ENCODE measurements around the gene PKIG. TPM values are rescaled to one million over a fixed set of nuclear protein-coding genes. Genes with fewer than 3 reads are reported as not detected.

The PKIG gene
- total RNA-seq, 4 donors from 2014 or later, result 305 to 398 (median 357) TPM

DNA sequence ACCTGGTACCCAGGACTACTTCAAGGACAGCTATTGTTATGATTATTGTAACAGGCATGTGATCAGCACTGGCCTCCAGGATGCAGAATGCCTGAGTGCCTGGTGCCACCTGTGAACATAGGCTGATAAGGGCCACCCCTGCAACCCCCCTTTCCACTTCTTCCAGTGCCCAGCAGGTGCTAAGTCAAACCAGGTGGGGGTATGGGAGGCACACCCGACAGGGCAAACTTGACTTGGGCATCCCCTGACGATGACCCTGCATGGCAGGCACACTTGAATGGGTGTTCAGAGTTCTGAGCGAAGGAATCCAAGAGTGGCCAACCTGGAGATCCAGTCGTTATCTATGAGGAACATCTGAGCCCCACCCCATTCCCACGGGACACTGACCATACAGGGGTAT is 65.7 kb downstream of the PKIG start:
- no peak for DNase-seq (ENCODE audit: extremely low spot score)
- Histone ChIP-seq H3K4me3 (no peak overlapping the region), H3K4me1 (peaks cover 58 to 77% (median 66%) of the 10 kb centered on the region in 4 donors), H3K27me3 (no peaks in the 10 kb centered on the region), H3K36me3 (no peaks in the 10 kb centered on the region), H3K27ac (replicated peaks in 1 of 4) (no peak overlapping the region), H3K9me3 (no peaks in the 10 kb centered on the region)
- intact Hi-C loops (cut with DNase I), result no loop called here
- no peak for TF ChIP-seq POLR2AphosphoS5 (IDR thresholded peaks at IDR 0.05)
- no peak for TF ChIP-seq POLR2A (IDR thresholded peaks at IDR 0.05; ENCODE audit: low read depth)
- TF ChIP-seq, protein P1, sequence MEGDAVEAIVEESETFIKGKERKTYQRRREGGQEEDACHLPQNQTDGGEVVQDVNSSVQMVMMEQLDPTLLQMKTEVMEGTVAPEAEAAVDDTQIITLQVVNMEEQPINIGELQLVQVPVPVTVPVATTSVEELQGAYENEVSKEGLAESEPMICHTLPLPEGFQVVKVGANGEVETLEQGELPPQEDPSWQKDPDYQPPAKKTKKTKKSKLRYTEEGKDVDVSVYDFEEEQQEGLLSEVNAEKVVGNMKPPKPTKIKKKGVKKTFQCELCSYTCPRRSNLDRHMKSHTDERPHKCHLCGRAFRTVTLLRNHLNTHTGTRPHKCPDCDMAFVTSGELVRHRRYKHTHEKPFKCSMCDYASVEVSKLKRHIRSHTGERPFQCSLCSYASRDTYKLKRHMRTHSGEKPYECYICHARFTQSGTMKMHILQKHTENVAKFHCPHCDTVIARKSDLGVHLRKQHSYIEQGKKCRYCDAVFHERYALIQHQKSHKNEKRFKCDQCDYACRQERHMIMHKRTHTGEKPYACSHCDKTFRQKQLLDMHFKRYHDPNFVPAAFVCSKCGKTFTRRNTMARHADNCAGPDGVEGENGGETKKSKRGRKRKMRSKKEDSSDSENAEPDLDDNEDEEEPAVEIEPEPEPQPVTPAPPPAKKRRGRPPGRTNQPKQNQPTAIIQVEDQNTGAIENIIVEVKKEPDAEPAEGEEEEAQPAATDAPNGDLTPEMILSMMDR (IDR thresholded peaks at IDR 0.05), result no peak
- no peak for TF ChIP-seq EP300 (IDR thresholded peaks at IDR 0.05)
- WGBS, result 94% methylated on average over 3 of the region's 5 CpGs

DNA sequence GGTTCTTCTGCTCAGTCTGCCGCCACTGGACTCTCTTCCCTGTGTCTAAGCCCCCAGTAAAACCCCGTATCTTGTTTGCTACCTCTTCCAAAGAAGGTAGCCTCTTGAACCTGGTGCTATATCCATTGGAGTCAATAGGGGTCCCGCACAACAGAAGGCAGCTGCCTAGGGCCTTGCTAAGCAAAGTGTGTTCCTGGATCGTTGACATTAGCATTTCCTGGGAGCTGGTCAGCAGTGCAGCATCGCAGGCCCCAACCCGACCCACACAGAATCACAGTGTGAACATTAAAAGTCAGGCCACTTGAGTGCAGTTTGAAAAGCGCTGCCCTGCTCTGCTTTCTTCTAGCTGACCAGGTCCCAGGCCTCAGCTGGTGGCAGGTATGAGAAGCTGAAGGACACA is 66.2 kb downstream of the PKIG start:
- H3K36me3 ChIP-seq, result no peaks in the 10 kb centered on the region
- DNase-seq (ENCODE audit: extremely low spot score), result no peak
- TF ChIP-seq, protein P1 (IDR thresholded peaks at IDR 0.05), result no peak
- no peaks in the 10 kb centered on the region for H3K27me3 ChIP-seq
- WGBS, result 81% methylated on average over 6 of the region's 7 CpGs
- intact Hi-C loops (cut with DNase I), result no loop called here
- no peak overlapping the region for H3K27ac ChIP-seq (replicated peaks in 1 of 4)
- H3K9me3 ChIP-seq, result no peaks in the 10 kb centered on the region
- no peak overlapping the region for H3K4me3 ChIP-seq
- H3K4me1 ChIP-seq, result peaks cover 55 to 75% (median 65%) of the 10 kb centered on the region in 4 donors

DNA sequence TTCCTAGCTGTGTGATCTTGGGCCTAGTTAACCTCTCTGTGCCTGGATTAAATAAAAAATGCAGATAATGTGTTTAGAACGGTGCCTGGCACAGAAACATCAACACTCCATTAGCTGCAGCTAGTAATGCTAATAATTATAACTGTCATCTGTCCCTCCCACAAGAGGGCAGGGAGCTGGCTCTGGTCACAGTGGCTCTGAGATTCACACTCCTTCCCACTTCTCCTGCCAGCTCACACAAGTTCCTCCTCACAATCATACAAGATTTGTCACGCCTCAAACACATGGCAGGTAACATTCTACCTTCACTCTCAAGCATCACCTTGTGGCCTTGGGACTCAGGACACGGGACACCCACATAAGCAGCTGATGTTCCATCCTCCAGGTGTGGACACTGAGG is 66.7 kb downstream of the PKIG start:
- H3K4me3 ChIP-seq, result no peak overlapping the region
- intact Hi-C loops (cut with DNase I), result no loop called here
- no peak overlapping the region for H3K27ac ChIP-seq (replicated peaks in 1 of 4)
- 66% methylated on average over 3 of the region's 3 CpGs for WGBS
- H3K4me1 ChIP-seq, result peaks cover 50 to 69% (median 60%) of the 10 kb centered on the region in 4 donors
- TF ChIP-seq, protein P1 (IDR thresholded peaks at IDR 0.05), result no peak
- TF ChIP-seq POLR2A (IDR thresholded peaks at IDR 0.05; ENCODE audit: low read depth) (no peak), POLR2AphosphoS5 (IDR thresholded peaks at IDR 0.05) (no peak), EP300 (IDR thresholded peaks at IDR 0.05) (no peak)
- H3K27me3 ChIP-seq, result no peaks in the 10 kb centered on the region
- DNase-seq (ENCODE audit: extremely low spot score), result no peak
- H3K36me3 ChIP-seq, result no peaks in the 10 kb centered on the region
- no peaks in the 10 kb centered on the region for H3K9me3 ChIP-seq

DNA sequence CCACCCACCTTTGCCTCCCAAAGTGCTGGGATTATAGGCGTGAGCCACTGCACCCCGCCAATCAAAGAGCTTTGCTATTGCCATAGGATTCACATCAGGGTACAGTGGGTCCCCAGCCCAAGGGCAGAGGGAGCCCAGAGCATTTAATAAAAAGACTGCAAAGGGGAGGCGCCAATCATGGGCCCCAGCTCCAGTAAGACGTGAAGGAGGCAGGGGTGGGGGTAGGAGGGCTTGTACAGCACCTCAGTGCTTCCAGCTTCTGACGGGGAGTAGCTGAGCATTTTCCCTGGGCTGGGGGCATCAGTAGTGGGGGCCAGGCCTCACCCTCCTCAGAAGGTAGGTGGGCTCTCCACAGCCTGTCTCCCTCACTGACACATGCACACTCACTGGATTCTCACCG is 67.6 kb downstream of the PKIG start:
- peaks cover 41 to 61% (median 53%) of the 10 kb centered on the region in 4 donors for H3K4me1 ChIP-seq
- DNase-seq (ENCODE audit: extremely low spot score), result no peak
- no peaks in the 10 kb centered on the region for H3K9me3 ChIP-seq
- WGBS, result 85% methylated on average over 6 of the region's 6 CpGs
- H3K36me3 ChIP-seq, result no peaks in the 10 kb centered on the region
- H3K4me3 ChIP-seq, result peak overlapping the region in 3 of 4 donors; percentile 4 to 80 (median 74)
- intact Hi-C loops (cut with DNase I), result no loop called here
- no peaks in the 10 kb centered on the region for H3K27me3 ChIP-seq
- no peak for TF ChIP-seq POLR2AphosphoS5 (IDR thresholded peaks at IDR 0.05)
- TF ChIP-seq, protein P1 (IDR thresholded peaks at IDR 0.05), result no peak
- no peak for TF ChIP-seq EP300 (IDR thresholded peaks at IDR 0.05)
- no peak for TF ChIP-seq POLR2A (IDR thresholded peaks at IDR 0.05; ENCODE audit: low read depth)
- H3K27ac ChIP-seq (replicated peaks in 1 of 4), result no peak overlapping the region

DNA sequence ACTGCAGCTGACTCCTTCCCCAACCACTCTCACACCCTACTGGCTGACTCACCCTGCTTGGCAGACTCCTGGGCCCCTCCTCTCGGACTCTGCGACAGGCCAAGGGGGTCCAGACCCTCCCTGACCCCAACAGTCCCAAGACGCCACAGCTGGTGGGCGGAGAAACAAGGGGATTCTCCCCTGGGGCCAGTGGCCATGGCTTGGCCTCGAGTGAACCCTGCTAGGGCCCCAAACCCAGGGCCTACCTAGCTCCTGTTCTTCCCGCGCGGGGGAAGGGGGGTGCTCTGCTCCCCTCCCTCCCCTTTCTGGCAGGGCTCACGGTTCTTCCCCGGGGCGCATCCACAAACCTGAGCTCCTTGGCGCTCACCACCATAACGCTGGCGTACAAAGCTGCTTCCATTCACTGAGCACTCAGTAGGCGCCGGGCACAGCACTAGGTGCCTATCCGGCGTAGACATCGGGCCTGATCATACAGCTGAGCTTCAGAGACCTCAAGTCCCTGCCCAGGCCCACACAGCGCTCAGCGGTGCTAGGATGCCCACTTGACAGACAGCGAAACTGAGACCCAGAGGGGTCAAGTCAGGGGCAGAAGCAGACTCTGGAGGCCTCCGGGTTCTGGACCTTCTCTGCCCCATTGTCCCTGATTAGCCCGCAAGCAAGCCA is 68.5 kb downstream of the PKIG start:
- intact Hi-C loops (cut with DNase I), result no loop called here
- 57% methylated on average over 7 of the region's 24 CpGs for WGBS
- TF ChIP-seq EP300 (IDR thresholded peaks at IDR 0.05) (no peak), POLR2AphosphoS5 (IDR thresholded peaks at IDR 0.05) (no peak), POLR2A (IDR thresholded peaks at IDR 0.05; ENCODE audit: low read depth) (no peak)
- TF ChIP-seq, protein P1 (IDR thresholded peaks at IDR 0.05), result no peak
- no peak for DNase-seq (ENCODE audit: extremely low spot score)
- Histone ChIP-seq H3K9me3 (no peaks in the 10 kb centered on the region), H3K4me3 (peak overlapping the region; percentile 74 to 87 (median 82)), H3K27me3 (no peaks in the 10 kb centered on the region), H3K27ac (replicated peaks in 1 of 4) (peak overlapping the region; percentile 77 to 88 (median 82)), H3K4me1 (peaks cover 36 to 55% (median 48%) of the 10 kb centered on the region in 4 donors), H3K36me3 (no peaks in the 10 kb centered on the region)

Measured in esophagus muscularis mucosa (tissue), 4 donors.